ENCODE results near the gene FKBP4. TPM values are rescaled to one million over a fixed set of nuclear protein-coding genes. Genes with fewer than 3 reads are reported as not detected.

The FKBP4 gene
- total RNA-seq, 1 experiment from 2014 or later = 122 TPM

- TF ChIP-seq, protein P1, sequence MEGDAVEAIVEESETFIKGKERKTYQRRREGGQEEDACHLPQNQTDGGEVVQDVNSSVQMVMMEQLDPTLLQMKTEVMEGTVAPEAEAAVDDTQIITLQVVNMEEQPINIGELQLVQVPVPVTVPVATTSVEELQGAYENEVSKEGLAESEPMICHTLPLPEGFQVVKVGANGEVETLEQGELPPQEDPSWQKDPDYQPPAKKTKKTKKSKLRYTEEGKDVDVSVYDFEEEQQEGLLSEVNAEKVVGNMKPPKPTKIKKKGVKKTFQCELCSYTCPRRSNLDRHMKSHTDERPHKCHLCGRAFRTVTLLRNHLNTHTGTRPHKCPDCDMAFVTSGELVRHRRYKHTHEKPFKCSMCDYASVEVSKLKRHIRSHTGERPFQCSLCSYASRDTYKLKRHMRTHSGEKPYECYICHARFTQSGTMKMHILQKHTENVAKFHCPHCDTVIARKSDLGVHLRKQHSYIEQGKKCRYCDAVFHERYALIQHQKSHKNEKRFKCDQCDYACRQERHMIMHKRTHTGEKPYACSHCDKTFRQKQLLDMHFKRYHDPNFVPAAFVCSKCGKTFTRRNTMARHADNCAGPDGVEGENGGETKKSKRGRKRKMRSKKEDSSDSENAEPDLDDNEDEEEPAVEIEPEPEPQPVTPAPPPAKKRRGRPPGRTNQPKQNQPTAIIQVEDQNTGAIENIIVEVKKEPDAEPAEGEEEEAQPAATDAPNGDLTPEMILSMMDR (IDR thresholded peaks at IDR 0.05; ENCODE audit: unreplicated experiment) = no peak
- no peaks in the 10 kb centered on the region for H3K27me3 Mint-ChIP-seq (ENCODE audit: unreplicated experiment)
- no peaks in the 10 kb centered on the region for H3K9me3 Mint-ChIP-seq (ENCODE audit: low read depth, unreplicated experiment)
- H3K4me3 Mint-ChIP-seq (ENCODE audit: low read depth, unreplicated experiment) = peak overlapping the region; percentile 86
- DNase-seq = no peak
- peaks cover 46% of the 10 kb centered on the region for H3K36me3 Mint-ChIP-seq (ENCODE audit: insufficient read depth, unreplicated experiment)
- BruUV-seq (replicated peaks) = TSS peak; percentile 69
- intact Hi-C loops (cut with micrococcal nuclease; ENCODE audit: unreplicated experiment) = no loop called here
- CTCF ChIA-PET = interaction anchor here (0.5 kb wide), 1 partner anchor 16 kb away, joined by 3 read pairs; no protein-coding TSS in a partner anchor
- H3K4me1 Mint-ChIP-seq (ENCODE audit: low read depth, unreplicated experiment) = no peaks in the 10 kb centered on the region
- H3K27ac Mint-ChIP-seq (ENCODE audit: unreplicated experiment) = peak overlapping the region; percentile 91
Measured at GRCh38 chr12:2811801-2812200, 17.0 kb downstream of the FKBP4 start.

DNA sequence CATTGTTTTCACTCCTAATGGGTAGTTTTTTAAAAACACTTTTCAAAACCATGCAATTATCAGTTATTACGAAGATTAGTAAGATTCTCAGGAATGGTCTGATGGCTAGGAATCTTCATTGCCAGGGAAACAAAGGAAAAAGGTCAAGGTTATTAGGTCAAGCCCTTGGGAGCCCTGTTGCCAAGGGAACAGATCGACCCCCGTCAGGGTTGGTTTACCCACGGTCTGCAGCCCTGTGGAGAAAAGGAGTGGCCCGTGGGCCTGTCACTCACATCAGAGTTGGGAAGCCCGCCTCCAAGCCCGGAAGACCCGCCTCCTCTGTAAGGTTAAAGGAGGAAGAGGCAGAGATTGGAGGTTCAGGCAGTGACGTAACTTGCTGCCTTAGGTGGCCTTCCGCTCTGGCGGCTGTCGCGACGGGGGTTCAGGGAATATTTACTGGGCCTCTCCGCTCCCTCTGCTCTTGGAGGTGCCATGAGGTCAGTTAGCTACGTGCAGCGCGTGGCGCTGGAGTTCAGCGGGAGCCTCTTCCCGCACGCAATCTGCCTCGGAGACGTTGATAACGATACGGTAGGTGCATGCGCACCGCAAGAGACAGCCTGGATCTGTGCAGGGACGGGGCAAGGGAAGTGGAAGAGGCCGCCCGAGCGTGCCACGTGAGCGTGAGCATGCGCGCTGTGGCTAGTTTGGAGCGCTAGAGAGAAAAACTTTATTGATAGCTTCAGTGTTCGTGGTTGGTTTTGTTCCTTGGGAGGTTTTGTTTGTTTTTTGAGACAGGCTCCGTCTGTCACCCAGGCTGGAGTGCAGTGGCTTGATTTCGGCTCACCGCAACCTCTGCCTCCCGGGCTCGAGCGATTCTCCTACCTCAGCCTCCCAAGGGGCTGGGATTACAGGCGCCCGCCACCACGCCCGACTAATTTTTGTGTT lies 17.8 kb downstream of the FKBP4 start, which contains the start of gene ITFG2:
ITFG2 (plus strand) TSS at position 379 of the 924 bp plus-strand sequence; CDS start at position 472, 93 bp downstream.
- H3K4me1 Mint-ChIP-seq (ENCODE audit: low read depth, unreplicated experiment) = no peaks in the 10 kb centered on the region
- intact Hi-C loops (cut with micrococcal nuclease; ENCODE audit: unreplicated experiment) = loop anchor here (1.0 kb wide), 1 partner anchor 72 kb away; no protein-coding TSS in a partner anchor
- CTCF ChIA-PET = interaction anchor here (0.5 to 1.0 kb wide), 2 partner anchors 17 to 28 kb away, joined by 3 to 4 read pairs; no protein-coding TSS in a partner anchor
- peak within 1 kb of the TSS; percentile 91 for H3K27ac Mint-ChIP-seq (ENCODE audit: unreplicated experiment)
- TSS peak; percentile 64 for BruUV-seq (replicated peaks)
- TF ChIP-seq, protein P1 (IDR thresholded peaks at IDR 0.05; ENCODE audit: unreplicated experiment) = no peak
- peaks cover 42% of the 10 kb centered on the region for H3K36me3 Mint-ChIP-seq (ENCODE audit: insufficient read depth, unreplicated experiment)
- H3K4me3 Mint-ChIP-seq (ENCODE audit: low read depth, unreplicated experiment) = peak within 1 kb of the TSS; percentile 86
- DNase-seq = peak; percentile 96
- H3K9me3 Mint-ChIP-seq (ENCODE audit: low read depth, unreplicated experiment) = no peaks in the 10 kb centered on the region
- no peaks in the 10 kb centered on the region for H3K27me3 Mint-ChIP-seq (ENCODE audit: unreplicated experiment)

DNA sequence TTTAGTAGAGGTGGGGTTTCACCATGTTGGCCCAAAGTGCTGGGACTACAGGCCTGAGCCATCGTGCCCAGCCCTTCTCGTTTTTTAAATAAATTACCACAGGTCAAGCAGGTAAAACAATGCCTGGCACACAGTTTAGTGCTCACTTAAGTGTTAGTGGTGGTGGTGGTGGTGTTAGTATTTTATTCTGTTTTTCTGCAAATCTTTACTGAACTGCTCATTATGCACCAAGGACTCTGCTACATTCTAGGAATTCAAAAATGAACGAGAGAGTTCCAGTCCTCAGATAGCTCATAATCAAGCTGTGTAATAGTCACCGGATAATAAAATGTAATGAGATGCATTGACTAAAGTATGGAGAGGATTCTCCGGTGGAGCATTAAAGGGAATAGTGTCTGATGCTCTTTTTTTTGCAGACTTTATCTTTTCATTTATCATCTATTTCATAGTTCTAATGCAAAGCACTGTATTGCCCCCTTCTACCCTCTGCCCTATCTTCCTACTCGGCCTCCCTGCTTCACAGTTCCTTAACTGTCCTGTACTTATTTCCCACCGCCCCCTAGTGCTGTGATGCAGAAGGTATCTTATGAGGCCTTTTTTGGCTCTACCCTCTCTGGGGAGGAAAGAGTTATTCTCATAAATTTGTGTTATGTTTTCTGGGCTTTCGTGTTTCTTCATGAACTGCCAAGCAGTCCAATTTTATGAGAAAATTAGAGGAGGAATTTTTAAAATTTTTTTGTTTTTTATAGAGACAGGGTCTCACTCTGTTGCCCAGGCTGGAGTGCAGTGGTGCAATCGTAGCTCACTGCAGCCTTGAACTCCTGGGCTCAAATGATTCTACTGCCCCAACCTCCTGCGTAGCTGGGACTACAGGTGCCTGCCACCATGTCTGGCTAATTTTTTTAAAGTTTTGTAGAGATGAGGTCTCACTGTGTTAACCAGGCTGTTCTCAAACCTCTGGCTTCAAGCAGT lies 18.7 kb downstream of the FKBP4 start:
- Mint-ChIP-seq H3K36me3 (ENCODE audit: insufficient read depth, unreplicated experiment) (peaks cover 37% of the 10 kb centered on the region), H3K9me3 (ENCODE audit: low read depth, unreplicated experiment) (no peaks in the 10 kb centered on the region), H3K4me3 (ENCODE audit: low read depth, unreplicated experiment) (peak overlapping the region; percentile 86), H3K4me1 (ENCODE audit: low read depth, unreplicated experiment) (no peaks in the 10 kb centered on the region), H3K27me3 (ENCODE audit: unreplicated experiment) (no peaks in the 10 kb centered on the region), H3K27ac (ENCODE audit: unreplicated experiment) (peak overlapping the region; percentile 91)
- DNase-seq = peak; percentile 56
- CTCF ChIA-PET = interaction anchor here (1.0 kb wide), 1 partner anchor 29 kb away, joined by 4 read pairs; no protein-coding TSS in a partner anchor
- no TSS peak for BruUV-seq (replicated peaks)
- intact Hi-C loops (cut with micrococcal nuclease; ENCODE audit: unreplicated experiment) = loop anchor here (1.0 kb wide), 1 partner anchor 73 kb away; no protein-coding TSS in a partner anchor
- TF ChIP-seq, protein P1 (IDR thresholded peaks at IDR 0.05; ENCODE audit: unreplicated experiment) = peak; percentile 57

DNA sequence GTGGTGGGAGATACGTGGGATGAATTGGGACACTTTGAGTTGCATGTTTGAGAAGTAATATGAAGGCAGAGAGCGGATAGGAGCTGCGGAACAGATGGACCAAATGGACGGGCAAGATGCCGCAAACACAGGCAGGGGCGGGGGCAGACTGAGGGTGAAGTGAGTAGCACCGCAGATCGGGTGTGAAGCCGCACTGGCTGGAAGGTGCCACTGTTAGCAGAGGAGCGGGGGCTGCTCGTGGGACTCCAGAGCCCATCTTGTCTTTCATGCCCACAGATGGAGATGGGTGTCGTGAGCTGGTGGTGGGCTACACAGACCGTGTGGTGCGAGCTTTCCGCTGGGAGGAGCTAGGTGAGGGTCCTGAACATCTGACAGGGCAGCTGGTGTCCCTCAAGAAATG lies 25.0 kb downstream of the FKBP4 start:
- no peak for DNase-seq
- CTCF ChIA-PET = no interaction called here
- H3K36me3 Mint-ChIP-seq (ENCODE audit: insufficient read depth, unreplicated experiment) = peaks cover 11% of the 10 kb centered on the region
- H3K4me1 Mint-ChIP-seq (ENCODE audit: low read depth, unreplicated experiment) = no peaks in the 10 kb centered on the region
- no peaks in the 10 kb centered on the region for H3K27me3 Mint-ChIP-seq (ENCODE audit: unreplicated experiment)
- intact Hi-C loops (cut with micrococcal nuclease; ENCODE audit: unreplicated experiment) = no loop called here
- TF ChIP-seq, protein P1 (IDR thresholded peaks at IDR 0.05; ENCODE audit: unreplicated experiment) = no peak
- H3K4me3 Mint-ChIP-seq (ENCODE audit: low read depth, unreplicated experiment) = no peak overlapping the region
- H3K27ac Mint-ChIP-seq (ENCODE audit: unreplicated experiment) = no peak overlapping the region
- no TSS peak for BruUV-seq (replicated peaks)
- no peaks in the 10 kb centered on the region for H3K9me3 Mint-ChIP-seq (ENCODE audit: low read depth, unreplicated experiment)
